GM19023 (cell line): Measurements from ENCODE around the gene CBLB.

Source experiments
- ATAC-seq: cut with Tn5 transposase; IDR thresholded peaks from one replicate; pipeline ENCODE4 v1.9.1; 2021; ENCODE audit warnings: mild to moderate bottlenecking, moderate library complexity; ENCODE audit not compliant: unreplicated experiment

Gene CBLB

GRCh38 chr3:105847865-105848264 lies 20.9 kb downstream of the CBLB start:
- ATAC-seq = no peak

- no peak for ATAC-seq
These were observed 21.4 kb downstream of the CBLB start for GRCh38 chr3:105847452-105847851.

GRCh38 chr3:105846809-105847208 lies 22.0 kb downstream of the CBLB start:
- no peak for ATAC-seq

GRCh38 chr3:105845488-105845887 lies 23.3 kb downstream of the CBLB start:
- no peak for ATAC-seq

GRCh38 chr3:105844704-105845103 lies 24.1 kb downstream of the CBLB start:
- no peak for ATAC-seq

GRCh38 chr3:105843994-105844393 lies 24.8 kb downstream of the CBLB start:
- no peak for ATAC-seq

- no peak for ATAC-seq
These were observed 25.9 kb downstream of the CBLB start for GRCh38 chr3:105842943-105843342.

- ATAC-seq = no peak
These were observed 26.4 kb downstream of the CBLB start for GRCh38 chr3:105842449-105842848.

GRCh38 chr3:105837947-105838346 lies 30.9 kb downstream of the CBLB start:
- ATAC-seq = no peak

GRCh38 chr3:105837143-105837740 lies 31.6 kb downstream of the CBLB start:
- ATAC-seq = peak; percentile 98

GRCh38 chr3:105836533-105836932 lies 32.3 kb downstream of the CBLB start:
- peak; percentile 53 for ATAC-seq

GRCh38 chr3:105835606-105836005 lies 33.2 kb downstream of the CBLB start:
- no peak for ATAC-seq

GRCh38 chr3:105834768-105835167 lies 34.0 kb downstream of the CBLB start:
- ATAC-seq = no peak

GRCh38 chr3:105832644-105833043 lies 36.2 kb downstream of the CBLB start:
- ATAC-seq = no peak

GRCh38 chr3:105830836-105831235 lies 38.0 kb downstream of the CBLB start:
- ATAC-seq = no peak

- ATAC-seq = no peak
These were observed 38.8 kb downstream of the CBLB start for GRCh38 chr3:105829871-105830622.

GRCh38 chr3:105829229-105829628 lies 39.6 kb downstream of the CBLB start:
- ATAC-seq = no peak

- no peak for ATAC-seq
These were observed 40.1 kb downstream of the CBLB start for GRCh38 chr3:105828703-105829102.

GRCh38 chr3:105827959-105828358 lies 40.9 kb downstream of the CBLB start:
- ATAC-seq = no peak

- ATAC-seq = no peak
These were observed 41.8 kb downstream of the CBLB start for GRCh38 chr3:105826778-105827634.

GRCh38 chr3:105824129-105824528 lies 44.7 kb downstream of the CBLB start:
- ATAC-seq = no peak
